IMR-90 (cell line): ENCODE data around the gene GNAT3. TPM values are rescaled to one million over a fixed set of nuclear protein-coding genes. Genes with fewer than 3 reads are reported as not detected.

ENCODE experiments used
- ATAC-seq: fragments of 200-7000 bp; cut with Tn5 transposase; 2 replicates; pipeline ENCODE4 v1.9.1; 2020; ENCODE audit warnings: low read depth, mild to moderate bottlenecking, moderate library complexity
- BruUV-seq: library from RNA; stranded (reverse); fragments of 400-500 nt; replicated peaks from 2 replicates; lab custom pipeline; 2021; lab: Mats Ljungman, UMichigan
- CTCF ChIA-PET: fragments of 300-600 bp; formaldehyde crosslinking; extraction: SDS; loops from one replicate; lab custom pipeline; 2021; ENCODE audit warnings: antibody characterized with exemption; lab: Yijun Ruan, JAX
- POLR2A ChIA-PET: fragments of 300-600 bp; sonication (Branson Sonifier 250); formaldehyde crosslinking; loops from one replicate; lab custom pipeline; 2022; ENCODE audit warnings: antibody characterized with exemption; ENCODE audit not compliant: unreplicated experiment; lab: Charles Lee
- DNase-seq: peaks from one replicate; pipeline ENCODE4 v3.0.0; 2013
- H2AFZ ChIP-seq: replicated peaks from 2 replicates; pipeline ENCODE3; 2013; ENCODE audit warnings: low read length, mild to moderate bottlenecking; ENCODE audit not compliant: poor library complexity
- H2AK5ac ChIP-seq: 2 replicates; pipeline ENCODE4 v1.6.1; 2013; ENCODE audit warnings: low read depth, low read length, inconsistent platforms
- H2AK9ac ChIP-seq: replicated peaks from 2 replicates; pipeline ENCODE3; 2013; ENCODE audit warnings: mild to moderate bottlenecking, low read depth, low read length, moderate library complexity; ENCODE audit not compliant: poor library complexity
- H2BK120ac ChIP-seq: 2 replicates; pipeline ENCODE4 v1.6.1; 2013; ENCODE audit warnings: low read depth, low read length, inconsistent platforms
- H2BK15ac ChIP-seq: 3 replicates; pipeline ENCODE4 v1.6.1; 2013; ENCODE audit warnings: low read depth, low read length, inconsistent platforms
- H2BK20ac ChIP-seq: 2 replicates; pipeline ENCODE4 v1.6.1; 2013; ENCODE audit warnings: low read depth, mild to moderate bottlenecking, inconsistent platforms, low read length, moderate library complexity
- H2BK5ac ChIP-seq: 2 replicates; pipeline ENCODE4 v1.6.1; 2013; ENCODE audit warnings: mild to moderate bottlenecking, low read depth, low read length, inconsistent platforms; ENCODE audit not compliant: poor library complexity, severe bottlenecking
- H3K14ac ChIP-seq: replicated peaks from 2 replicates; pipeline ENCODE4 v1.6.1; 2013; ENCODE audit warnings: low read depth, low read length, inconsistent platforms
- H3K18ac ChIP-seq: 2 replicates; pipeline ENCODE4 v1.6.1; 2013; ENCODE audit warnings: low read depth, low read length, control low read depth
- H3K23ac ChIP-seq: 2 replicates; pipeline ENCODE4 v1.6.1; 2013; ENCODE audit warnings: low read depth, low read length, inconsistent platforms
- H3K27ac ChIP-seq: 2 replicates; pipeline ENCODE4 v1.5.1; 2013; ENCODE audit warnings: mild to moderate bottlenecking, control low read depth, low read length; ENCODE audit not compliant: insufficient read depth
- H3K27me3 ChIP-seq: 2 replicates; pipeline ENCODE4 v1.6.1; 2013; ENCODE audit warnings: low read length; ENCODE audit not compliant: control insufficient read depth, insufficient read depth
- H3K36me3 ChIP-seq: 2 replicates; pipeline ENCODE4 v1.6.1; 2013; ENCODE audit warnings: low read length, mixed read lengths; ENCODE audit not compliant: control insufficient read depth, insufficient read depth
- H3K4ac ChIP-seq: 2 replicates; pipeline ENCODE4 v1.6.1; 2013; ENCODE audit warnings: low read depth, low read length, inconsistent platforms
- H3K4me1 ChIP-seq: 2 replicates; pipeline ENCODE4 v1.6.1; 2013; ENCODE audit warnings: low read length, mixed read lengths; ENCODE audit not compliant: control insufficient read depth, insufficient read depth
- H3K4me2 ChIP-seq: 2 replicates; pipeline ENCODE4 v1.6.1; 2013; ENCODE audit warnings: low read depth, mild to moderate bottlenecking, control low read depth, low read length, moderate library complexity
- H3K4me3 ChIP-seq: 2 replicates; pipeline ENCODE4 v1.5.1; 2013; ENCODE audit warnings: low read depth, mild to moderate bottlenecking, control low read depth, low read length, moderate library complexity; ENCODE audit not compliant: insufficient read depth
- H3K56ac ChIP-seq: 2 replicates; pipeline ENCODE4 v1.6.1; 2013; ENCODE audit warnings: low read length, inconsistent platforms; ENCODE audit not compliant: insufficient read depth; ENCODE audit errors: extremely low read depth
- H3K79me1 ChIP-seq, 2 experiments: 2 replicates each; pipeline ENCODE4 v1.6.1; 2013; ENCODE audit warnings: low read length in 2 of 2, inconsistent platforms in 1 of 2, low read depth in 1 of 2
- H3K9ac ChIP-seq: 2 replicates; pipeline ENCODE4 v1.6.1; 2013; ENCODE audit warnings: low read depth, low read length, control low read depth
- H3K9me1 ChIP-seq: 2 replicates; pipeline ENCODE4 v1.6.1; 2013; ENCODE audit warnings: low read length, inconsistent platforms; ENCODE audit not compliant: insufficient read depth
- H3K9me3 ChIP-seq: 2 replicates; pipeline ENCODE4 v1.6.1; 2013; ENCODE audit warnings: low read length; ENCODE audit not compliant: control insufficient read depth, insufficient read depth
- H4K20me1 ChIP-seq: 2 replicates; pipeline ENCODE4 v1.6.1; 2013; ENCODE audit warnings: low read length, inconsistent platforms; ENCODE audit not compliant: insufficient read depth
- H4K5ac ChIP-seq: 2 replicates; pipeline ENCODE4 v1.6.1; 2013; ENCODE audit warnings: mild to moderate bottlenecking, low read depth, low read length, control low read depth
- H4K8ac ChIP-seq, 2 experiments: 2 replicates each; pipeline ENCODE4 v1.6.1; 2013; ENCODE audit warnings: low read depth in 2 of 2, low read length in 2 of 2, control low read depth in 1 of 2, inconsistent platforms in 1 of 2
- H4K91ac ChIP-seq: 2 replicates; pipeline ENCODE4 v1.6.1; 2013; ENCODE audit warnings: low read depth, low read length, inconsistent platforms; ENCODE audit not compliant: insufficient read depth
- BHLHE40 ChIP-seq: fragments of 150-350 bp; IDR thresholded peaks from 2 replicates; pipeline ENCODE4 v1.6.1; 2016; ENCODE audit warnings: mild to moderate bottlenecking, low read depth, low read length
- CEBPB ChIP-seq: IDR thresholded peaks from 2 replicates; pipeline ENCODE4 v1.6.1; 2012; ENCODE audit warnings: low read depth, low read length, improper control_type of control experiment
- CHD1 ChIP-seq: IDR thresholded peaks from 2 replicates; pipeline ENCODE4 v1.6.1; 2012; ENCODE audit warnings: low read depth, low read length, improper control_type of control experiment
- FOS ChIP-seq: fragments of 150-350 bp; IDR thresholded peaks from 2 replicates; pipeline ENCODE4 v1.6.1; 2016; ENCODE audit warnings: low read depth, low read length
- MAFK ChIP-seq: IDR thresholded peaks from 2 replicates; pipeline ENCODE4 v1.6.1; 2012; ENCODE audit warnings: low read depth, low read length, improper control_type of control experiment
- MXI1 ChIP-seq: IDR thresholded peaks from 2 replicates; pipeline ENCODE4 v1.6.1; 2012; ENCODE audit warnings: low read depth, mild to moderate bottlenecking, low read length, moderate library complexity, borderline replicate concordance
- NFE2L2 ChIP-seq: fragments of 150-350 bp; IDR thresholded peaks from 2 replicates; pipeline ENCODE4 v1.6.1; 2016; ENCODE audit warnings: low read depth, mild to moderate bottlenecking, low read length
- POLR2A ChIP-seq: IDR thresholded peaks from 2 replicates; pipeline ENCODE4 v1.6.1; 2012; ENCODE audit warnings: mild to moderate bottlenecking, low read depth, low read length
- RCOR1 ChIP-seq: IDR thresholded peaks from 2 replicates; pipeline ENCODE4 v1.6.1; 2012; ENCODE audit warnings: mild to moderate bottlenecking, low read length, improper control_type of control experiment; ENCODE audit not compliant: insufficient replicate concordance
- RFX5 ChIP-seq: IDR thresholded peaks from 2 replicates; pipeline ENCODE4 v1.8.0; 2012; ENCODE audit warnings: low read depth, mild to moderate bottlenecking, low read length, moderate library complexity
- SMC3 ChIP-seq: fragments of 150-350 bp; IDR thresholded peaks from 2 replicates; pipeline ENCODE4 v1.6.1; 2016; ENCODE audit warnings: low read depth, mild to moderate bottlenecking, antibody characterized with exemption, low read length, moderate library complexity
- WGBS, 2 experiments: methylation state at CpG; one replicate each; pipeline versions ENCODE4 v1.1.5 to v1.1.7; 2013; ENCODE audit warnings: missing lambda C conversion rate in 2 of 2; ENCODE audit not compliant: insufficient read length in 1 of 2; ENCODE audit errors: extremely low coverage in 2 of 2; 5-methylcytosine and 5-hydroxymethylcytosine counted together
- dilution Hi-C: fragments of 300-500 bp; cut with HindIII; formaldehyde crosslinking; loops from one replicate; pipeline ENCODE4 v1.14.3; 2018; ENCODE audit warnings: low sequenced_read_pairs; ENCODE audit not compliant: unreplicated experiment
- in situ Hi-C: fragments of 300-500 bp; cut with MboI; formaldehyde crosslinking; loops from 3 replicates; pipeline ENCODE4 v1.14.3; 2019; ENCODE audit warnings: low sequenced_read_pairs, inconsistent platforms, mixed read lengths
- intact Hi-C: fragments of 100-400 bp; cut with micrococcal nuclease; formaldehyde crosslinking; loops from 2 replicates; pipeline ENCODE4 v1.10.0; 2022
- polyA plus RNA-seq, 3 experiments: library from polyadenylated mRNA; depleted of rRNA; stranded (reverse); fragments of >200 nt; gene quantifications; 2 replicates each; pipeline ENCODE4 v1.2.3, GENCODE V29; 2012; ENCODE audit warnings: low replicate concordance in 1 of 3
- total RNA-seq: library from RNA; depleted of rRNA; stranded (reverse); fragments of >200 nt; gene quantifications from 2 replicates; pipeline ENCODE4 v1.2.3, GENCODE V29; 2012
- TF ChIP-seq, protein P1 (sequence below): fragments of 150-350 bp; IDR thresholded peaks from 2 replicates; pipeline ENCODE4 v1.6.1; 2016; ENCODE audit warnings: low read depth, mild to moderate bottlenecking, low read length, moderate library complexity, borderline replicate concordance
- TF ChIP-seq, protein P2 (sequence below): fragments of 150-350 bp; IDR thresholded peaks from 2 replicates; pipeline ENCODE4 v1.6.1; 2017; ENCODE audit warnings: mild to moderate bottlenecking, antibody characterized with exemption, low read length, low read depth
- TF ChIP-seq, protein P3 (sequence below): conservative IDR thresholded peaks from 2 replicates; pipeline ENCODE4 v1.5.1; 2012; ENCODE audit warnings: mild to moderate bottlenecking, low read depth, low read length, improper control_type of control experiment

The GNAT3 gene
- total and polyA plus RNA-seq, 2 of the 4 experiments (the other 2 are of a cell fraction), result not detected

- Histone ChIP-seq H3K27ac (no peak overlapping the region), H2BK120ac (no peak overlapping the region; the same call in 1 of the 2 replicates)
- CTCF ChIA-PET, result interaction anchor here (1.0 kb wide), 1 partner anchor 39 kb away, joined by 3 read pairs; no protein-coding TSS in a partner anchor
Observed at GRCh38 chr7:80467069-80467468, 44.8 kb downstream of the GNAT3 start.

More at GRCh38 chr7:80467069-80467468, 44.8 kb downstream of the GNAT3 start:
- Histone ChIP-seq H3K79me1 (no peaks in the 10 kb centered on the region), H2BK20ac (no peak overlapping the region; the same call in 1 of the 2 replicates), H2BK15ac (no peak overlapping the region), H2AK5ac (no peak overlapping the region), H3K36me3 (no peaks in the 10 kb centered on the region), H3K4me1 (peaks cover 7% of the 10 kb centered on the region; the same call in 1 of the 2 replicates), H4K8ac (no peak overlapping the region; a peak in 1 of 4 replicates), H3K14ac (no peak overlapping the region), H4K5ac (no peak overlapping the region; the same call in 1 of the 2 replicates), H3K56ac (no peak overlapping the region), H2AK9ac (no peak overlapping the region), H3K9ac (no peak overlapping the region), H2AFZ (no peak overlapping the region), H3K4me3 (no peak overlapping the region), H3K18ac (peak overlapping the region; percentile 20; the same call in 1 of the 2 replicates), H2BK5ac (peak overlapping the region; percentile 53), H3K4me2 (peak overlapping the region; percentile 76; the same call in 1 of the 2 replicates), H3K23ac (no peak overlapping the region), H4K20me1 (no peaks in the 10 kb centered on the region), H4K91ac (no peak overlapping the region), H3K9me3 (no peaks in the 10 kb centered on the region), H3K4ac (no peak overlapping the region), H3K9me1 (0 out of 2 replicates have a peak, but pooled peaks cover 2% of the 10 kb centered on the region), H3K27me3 (no peaks in the 10 kb centered on the region)
- dilution Hi-C loops (no loop called here), intact Hi-C loops (no loop called here), in situ Hi-C loops (no loop called here)
- ATAC-seq (peak; percentile 66), DNase-seq (peak; percentile 85)
- no peak for TF ChIP-seq FOS
- no peak for TF ChIP-seq POLR2A
- TF ChIP-seq, protein P1, sequence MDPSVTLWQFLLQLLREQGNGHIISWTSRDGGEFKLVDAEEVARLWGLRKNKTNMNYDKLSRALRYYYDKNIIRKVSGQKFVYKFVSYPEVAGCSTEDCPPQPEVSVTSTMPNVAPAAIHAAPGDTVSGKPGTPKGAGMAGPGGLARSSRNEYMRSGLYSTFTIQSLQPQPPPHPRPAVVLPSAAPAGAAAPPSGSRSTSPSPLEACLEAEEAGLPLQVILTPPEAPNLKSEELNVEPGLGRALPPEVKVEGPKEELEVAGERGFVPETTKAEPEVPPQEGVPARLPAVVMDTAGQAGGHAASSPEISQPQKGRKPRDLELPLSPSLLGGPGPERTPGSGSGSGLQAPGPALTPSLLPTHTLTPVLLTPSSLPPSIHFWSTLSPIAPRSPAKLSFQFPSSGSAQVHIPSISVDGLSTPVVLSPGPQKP, result no peak
- no peak for TF ChIP-seq RCOR1
- TF ChIP-seq CHD1, result no peak
- TF ChIP-seq, protein P2, sequence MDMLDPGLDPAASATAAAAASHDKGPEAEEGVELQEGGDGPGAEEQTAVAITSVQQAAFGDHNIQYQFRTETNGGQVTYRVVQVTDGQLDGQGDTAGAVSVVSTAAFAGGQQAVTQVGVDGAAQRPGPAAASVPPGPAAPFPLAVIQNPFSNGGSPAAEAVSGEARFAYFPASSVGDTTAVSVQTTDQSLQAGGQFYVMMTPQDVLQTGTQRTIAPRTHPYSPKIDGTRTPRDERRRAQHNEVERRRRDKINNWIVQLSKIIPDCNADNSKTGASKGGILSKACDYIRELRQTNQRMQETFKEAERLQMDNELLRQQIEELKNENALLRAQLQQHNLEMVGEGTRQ, result no peak
- no peak for TF ChIP-seq CEBPB
- no peak for TF ChIP-seq RFX5
- TF ChIP-seq MAFK, result no peak
- no peak for TF ChIP-seq MXI1
- TF ChIP-seq BHLHE40, result no peak
- TF ChIP-seq, protein P3, sequence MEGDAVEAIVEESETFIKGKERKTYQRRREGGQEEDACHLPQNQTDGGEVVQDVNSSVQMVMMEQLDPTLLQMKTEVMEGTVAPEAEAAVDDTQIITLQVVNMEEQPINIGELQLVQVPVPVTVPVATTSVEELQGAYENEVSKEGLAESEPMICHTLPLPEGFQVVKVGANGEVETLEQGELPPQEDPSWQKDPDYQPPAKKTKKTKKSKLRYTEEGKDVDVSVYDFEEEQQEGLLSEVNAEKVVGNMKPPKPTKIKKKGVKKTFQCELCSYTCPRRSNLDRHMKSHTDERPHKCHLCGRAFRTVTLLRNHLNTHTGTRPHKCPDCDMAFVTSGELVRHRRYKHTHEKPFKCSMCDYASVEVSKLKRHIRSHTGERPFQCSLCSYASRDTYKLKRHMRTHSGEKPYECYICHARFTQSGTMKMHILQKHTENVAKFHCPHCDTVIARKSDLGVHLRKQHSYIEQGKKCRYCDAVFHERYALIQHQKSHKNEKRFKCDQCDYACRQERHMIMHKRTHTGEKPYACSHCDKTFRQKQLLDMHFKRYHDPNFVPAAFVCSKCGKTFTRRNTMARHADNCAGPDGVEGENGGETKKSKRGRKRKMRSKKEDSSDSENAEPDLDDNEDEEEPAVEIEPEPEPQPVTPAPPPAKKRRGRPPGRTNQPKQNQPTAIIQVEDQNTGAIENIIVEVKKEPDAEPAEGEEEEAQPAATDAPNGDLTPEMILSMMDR, result no peak
- TF ChIP-seq SMC3, result no peak
- TF ChIP-seq NFE2L2, result no peak
- no TSS peak for BruUV-seq
- WGBS, 2 experiments, result no CpG with 5 or more reads among the region's 3 CpGs
- POLR2A ChIA-PET, result interaction anchor here (0.9 kb wide), 1 partner anchor 188 kb away, joined by 3 read pairs; no protein-coding TSS in a partner anchor
